ENCODE data around the gene PEMT. TPM values are rescaled to one million over a fixed set of nuclear protein-coding genes. Genes with fewer than 3 reads are reported as not detected.
"Not testable (repeated sequence)": the region's sequence is repeated elsewhere in the genome, so short reads cannot be mapped to it uniquely, and the experiment has no call there.

Gene PEMT
- total RNA-seq, 1 donor from 2014 or later: 39.2 TPM

GRCh38 chr17:17467016-17467415 is 124.5 kb downstream of the PEMT start:
- H3K27ac Mint-ChIP-seq: no peak overlapping the region

GRCh38 chr17:17466511-17466910 is 125.0 kb downstream of the PEMT start:
- no peaks in the 10 kb centered on the region for H3K9me3 Mint-ChIP-seq

More at GRCh38 chr17:17467016-17467415, 124.5 kb downstream of the PEMT start:
- DNase-seq (ENCODE audit: low spot score): no peak
- peaks cover 17% of the 10 kb centered on the region for H3K27me3 Mint-ChIP-seq (ENCODE audit: low read depth)
- intact Hi-C loops (cut with micrococcal nuclease): no loop called here
- H3K9me3 Mint-ChIP-seq: no peaks in the 10 kb centered on the region
- H3K36me3 Mint-ChIP-seq (ENCODE audit: low read depth): no peaks in the 10 kb centered on the region
- H3K4me3 Mint-ChIP-seq (ENCODE audit: low read depth): no peak overlapping the region
- no peaks in the 10 kb centered on the region for H3K4me1 Mint-ChIP-seq (ENCODE audit: low read depth)

GRCh38 chr17:17465878-17466277 is 125.6 kb downstream of the PEMT start:
- H3K4me1 Mint-ChIP-seq (ENCODE audit: low read depth); H3K36me3 Mint-ChIP-seq (ENCODE audit: low read depth); H3K27ac Mint-ChIP-seq; intact Hi-C loops (cut with micrococcal nuclease); H3K9me3 Mint-ChIP-seq; DNase-seq (ENCODE audit: low spot score); H3K4me3 Mint-ChIP-seq (ENCODE audit: low read depth): not testable (repeated sequence)
- peaks cover 15% of the 10 kb centered on the region for H3K27me3 Mint-ChIP-seq (ENCODE audit: low read depth)

More at GRCh38 chr17:17466511-17466910, 125.0 kb downstream of the PEMT start:
- Mint-ChIP-seq H3K36me3 (ENCODE audit: low read depth) (no peaks in the 10 kb centered on the region), H3K4me1 (ENCODE audit: low read depth) (no peaks in the 10 kb centered on the region), H3K27ac (no peak overlapping the region), H3K27me3 (ENCODE audit: low read depth) (peaks cover 17% of the 10 kb centered on the region), H3K4me3 (ENCODE audit: low read depth) (no peak overlapping the region)
- intact Hi-C loops (cut with micrococcal nuclease): no loop called here
- DNase-seq (ENCODE audit: low spot score): no peak

DNA sequence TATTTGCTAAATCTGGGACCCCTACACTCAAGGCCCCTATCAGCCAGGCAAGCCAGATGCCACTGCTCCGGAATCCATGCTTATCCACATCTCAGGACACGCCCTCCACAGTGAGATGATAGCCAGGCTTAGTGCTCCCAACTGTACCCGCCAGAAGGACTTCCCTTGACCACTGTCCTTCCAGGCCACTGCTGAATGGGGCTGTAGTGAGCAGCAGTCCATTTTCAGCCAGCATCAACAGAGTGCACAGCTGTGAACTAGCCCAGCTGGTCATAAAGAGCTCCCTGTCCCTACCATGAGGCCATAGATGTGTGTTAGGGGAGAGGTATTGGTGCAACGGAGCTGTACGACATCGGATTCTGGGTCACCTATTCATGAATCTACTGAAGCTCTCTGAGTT is 127.7 kb downstream of the PEMT start:
- no peak for DNase-seq (ENCODE audit: low spot score)
- H3K9me3 Mint-ChIP-seq: peaks cover 8% of the 10 kb centered on the region
- intact Hi-C loops (cut with micrococcal nuclease): no loop called here
- no peak overlapping the region for H3K27ac Mint-ChIP-seq
- no peaks in the 10 kb centered on the region for H3K36me3 Mint-ChIP-seq (ENCODE audit: low read depth)
- H3K4me1 Mint-ChIP-seq (ENCODE audit: low read depth): no peaks in the 10 kb centered on the region
- peaks cover 15% of the 10 kb centered on the region for H3K27me3 Mint-ChIP-seq (ENCODE audit: low read depth)
- H3K4me3 Mint-ChIP-seq (ENCODE audit: low read depth): no peak overlapping the region

GRCh38 chr17:17462048-17462824 is 129.3 kb downstream of the PEMT start:
- Mint-ChIP-seq H3K27ac (no peak overlapping the region), H3K27me3 (ENCODE audit: low read depth) (peaks cover 8% of the 10 kb centered on the region), H3K4me1 (ENCODE audit: low read depth) (no peaks in the 10 kb centered on the region), H3K36me3 (ENCODE audit: low read depth) (no peaks in the 10 kb centered on the region), H3K4me3 (ENCODE audit: low read depth) (no peak overlapping the region), H3K9me3 (peaks cover 8% of the 10 kb centered on the region)
- no peak for DNase-seq (ENCODE audit: low spot score)
- intact Hi-C loops (cut with micrococcal nuclease): no loop called here

GRCh38 chr17:17460038-17460437 is 131.5 kb downstream of the PEMT start:
- no peak for DNase-seq (ENCODE audit: low spot score)
- Mint-ChIP-seq H3K9me3 (peaks cover 8% of the 10 kb centered on the region), H3K27ac (no peak overlapping the region), H3K4me3 (ENCODE audit: low read depth) (no peak overlapping the region), H3K36me3 (ENCODE audit: low read depth) (no peaks in the 10 kb centered on the region), H3K27me3 (ENCODE audit: low read depth) (peaks cover 5% of the 10 kb centered on the region), H3K4me1 (ENCODE audit: low read depth) (no peaks in the 10 kb centered on the region)
- intact Hi-C loops (cut with micrococcal nuclease): no loop called here

DNA sequence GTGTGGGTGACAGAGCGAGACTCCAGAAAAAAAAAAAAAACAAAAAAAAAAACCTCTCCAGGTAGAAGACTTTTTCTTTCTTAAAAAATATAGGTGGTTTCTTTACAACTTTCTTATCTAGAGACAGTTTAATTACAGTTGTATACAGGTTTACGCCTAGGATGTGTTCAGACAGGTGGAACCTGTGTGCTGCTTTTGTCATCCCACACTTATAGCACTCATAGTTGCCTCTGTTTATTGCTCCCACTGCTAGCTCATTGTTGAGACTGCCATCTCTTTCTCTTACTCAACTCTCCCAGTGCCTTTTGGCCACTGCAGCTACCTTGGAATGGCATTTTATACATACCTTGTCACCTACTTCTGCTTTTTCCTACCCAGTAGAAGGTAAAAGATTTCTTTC is 133.8 kb downstream of the PEMT start:
- no peak overlapping the region for H3K27ac Mint-ChIP-seq
- H3K4me3 Mint-ChIP-seq (ENCODE audit: low read depth): no peak overlapping the region
- no peaks in the 10 kb centered on the region for H3K36me3 Mint-ChIP-seq (ENCODE audit: low read depth)
- intact Hi-C loops (cut with micrococcal nuclease): no loop called here
- H3K9me3 Mint-ChIP-seq: peaks cover 8% of the 10 kb centered on the region
- H3K27me3 Mint-ChIP-seq (ENCODE audit: low read depth): no peaks in the 10 kb centered on the region
- no peak for DNase-seq (ENCODE audit: low spot score)
- H3K4me1 Mint-ChIP-seq (ENCODE audit: low read depth): no peaks in the 10 kb centered on the region

DNA sequence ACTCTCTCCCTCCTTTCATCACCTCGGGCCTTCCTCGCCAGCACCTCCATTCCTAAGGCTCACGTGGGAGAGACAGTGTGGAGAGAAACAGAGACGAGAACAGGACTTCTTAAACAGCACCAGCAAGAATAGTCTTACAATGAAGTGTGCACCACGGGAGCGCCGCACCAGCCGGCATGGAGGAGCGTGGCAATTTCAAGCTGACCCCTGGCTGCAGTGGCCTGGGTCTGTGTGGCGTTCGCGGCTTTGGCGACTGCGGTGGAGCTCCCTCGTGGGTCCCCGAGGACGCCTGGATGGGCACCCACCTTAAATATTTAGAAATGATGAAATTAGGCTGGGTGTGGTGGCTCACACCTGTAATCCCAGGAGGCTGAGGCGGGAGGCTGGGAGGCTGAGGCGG is 135.3 kb downstream of the PEMT start:
- H3K27me3 Mint-ChIP-seq (ENCODE audit: low read depth): no peaks in the 10 kb centered on the region
- intact Hi-C loops (cut with micrococcal nuclease): no loop called here
- DNase-seq (ENCODE audit: low spot score): no peak
- no peaks in the 10 kb centered on the region for H3K4me1 Mint-ChIP-seq (ENCODE audit: low read depth)
- no peak overlapping the region for H3K27ac Mint-ChIP-seq
- no peaks in the 10 kb centered on the region for H3K36me3 Mint-ChIP-seq (ENCODE audit: low read depth)
- peaks cover 8% of the 10 kb centered on the region for H3K9me3 Mint-ChIP-seq
- no peak overlapping the region for H3K4me3 Mint-ChIP-seq (ENCODE audit: low read depth)

Other genes starting within 250 kb of the PEMT start
- 12.6 and 13.1 TPM in 2 replicates for gene MED9, start 114.7 kb downstream of the PEMT start, total RNA-seq
- gene RASD1, start 95.3 kb downstream of the PEMT start, total RNA-seq: 4.6 and 4.9 TPM in 2 replicates
- gene RAI1, start 89.8 kb upstream of the PEMT start, total RNA-seq: 33.5 and 36.5 TPM in 2 replicates
- 166 and 175 TPM in 2 replicates for gene SREBF1, start 245.3 kb upstream of the PEMT start, total RNA-seq